HG03039 (cell line): ENCODE measurements around the gene COLEC11.
"Not testable (repeated sequence)": the region's sequence is repeated elsewhere in the genome, so short reads cannot be mapped to it uniquely, and the experiment has no call there.

Experiments
- ATAC-seq: cut with Tn5 transposase; IDR thresholded peaks from one replicate; pipeline ENCODE4 v1.9.1; 2021; ENCODE audit warnings: mild to moderate bottlenecking, moderate library complexity; ENCODE audit not compliant: unreplicated experiment

COLEC11 gene

GRCh38 chr2:3604207-3604877 is 9.4 kb downstream of the COLEC11 start:
- ATAC-seq = no peak

- no peak for ATAC-seq
Observed at GRCh38 chr2:3604991-3605961, 10.4 kb downstream of the COLEC11 start.

- no peak for ATAC-seq
Observed at GRCh38 chr2:3606028-3606369, 11.1 kb downstream of the COLEC11 start.

GRCh38 chr2:3606370-3607201 is 11.7 kb downstream of the COLEC11 start:
- no peak for ATAC-seq

GRCh38 chr2:3608373-3609278 is 13.7 kb downstream of the COLEC11 start:
- ATAC-seq = no peak

- not testable (repeated sequence) for ATAC-seq
Observed at GRCh38 chr2:3609279-3609673, 14.4 kb downstream of the COLEC11 start.

- ATAC-seq = no peak
Observed at GRCh38 chr2:3610415-3610814, 15.5 kb downstream of the COLEC11 start.

- no peak for ATAC-seq
Observed at GRCh38 chr2:3610881-3611505, 16.1 kb downstream of the COLEC11 start.

- ATAC-seq = no peak
Observed at GRCh38 chr2:3611589-3611988, 16.7 kb downstream of the COLEC11 start.

- no peak for ATAC-seq
Observed at GRCh38 chr2:3612639-3613523, 18.0 kb downstream of the COLEC11 start.

- no peak for ATAC-seq
Observed at GRCh38 chr2:3613524-3613905, 18.6 kb downstream of the COLEC11 start.

- not testable (repeated sequence) for ATAC-seq
Observed at GRCh38 chr2:3614743-3615142, 19.8 kb downstream of the COLEC11 start.

- not testable (repeated sequence) for ATAC-seq
Observed at GRCh38 chr2:3615541-3616200, 20.8 kb downstream of the COLEC11 start.

GRCh38 chr2:3616435-3617197 is 21.7 kb downstream of the COLEC11 start:
- ATAC-seq = not testable (repeated sequence)

- ATAC-seq = no peak
Observed at GRCh38 chr2:3617198-3617890, 22.4 kb downstream of the COLEC11 start.

GRCh38 chr2:3618367-3618766 is 23.5 kb downstream of the COLEC11 start:
- ATAC-seq = no peak

- ATAC-seq = no peak
Observed at GRCh38 chr2:3619033-3619432, 24.1 kb downstream of the COLEC11 start.
